ENCODE measurements around the gene DRD1.
"Not testable (repeated sequence)": the region's sequence is repeated elsewhere in the genome, so short reads cannot be mapped to it uniquely, and the experiment has no call there.

DRD1 gene

GRCh38 chr5:175438234-175438857 is 5.6 kb downstream of the DRD1 start:
- DNase-seq (ENCODE audit: low read depth) = no peak
- TF ChIP-seq, protein P1, sequence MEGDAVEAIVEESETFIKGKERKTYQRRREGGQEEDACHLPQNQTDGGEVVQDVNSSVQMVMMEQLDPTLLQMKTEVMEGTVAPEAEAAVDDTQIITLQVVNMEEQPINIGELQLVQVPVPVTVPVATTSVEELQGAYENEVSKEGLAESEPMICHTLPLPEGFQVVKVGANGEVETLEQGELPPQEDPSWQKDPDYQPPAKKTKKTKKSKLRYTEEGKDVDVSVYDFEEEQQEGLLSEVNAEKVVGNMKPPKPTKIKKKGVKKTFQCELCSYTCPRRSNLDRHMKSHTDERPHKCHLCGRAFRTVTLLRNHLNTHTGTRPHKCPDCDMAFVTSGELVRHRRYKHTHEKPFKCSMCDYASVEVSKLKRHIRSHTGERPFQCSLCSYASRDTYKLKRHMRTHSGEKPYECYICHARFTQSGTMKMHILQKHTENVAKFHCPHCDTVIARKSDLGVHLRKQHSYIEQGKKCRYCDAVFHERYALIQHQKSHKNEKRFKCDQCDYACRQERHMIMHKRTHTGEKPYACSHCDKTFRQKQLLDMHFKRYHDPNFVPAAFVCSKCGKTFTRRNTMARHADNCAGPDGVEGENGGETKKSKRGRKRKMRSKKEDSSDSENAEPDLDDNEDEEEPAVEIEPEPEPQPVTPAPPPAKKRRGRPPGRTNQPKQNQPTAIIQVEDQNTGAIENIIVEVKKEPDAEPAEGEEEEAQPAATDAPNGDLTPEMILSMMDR (IDR thresholded peaks at IDR 0.05; ENCODE audit: insufficient read depth, low read depth, low read length, missing control alignments) = no peak

DNA sequence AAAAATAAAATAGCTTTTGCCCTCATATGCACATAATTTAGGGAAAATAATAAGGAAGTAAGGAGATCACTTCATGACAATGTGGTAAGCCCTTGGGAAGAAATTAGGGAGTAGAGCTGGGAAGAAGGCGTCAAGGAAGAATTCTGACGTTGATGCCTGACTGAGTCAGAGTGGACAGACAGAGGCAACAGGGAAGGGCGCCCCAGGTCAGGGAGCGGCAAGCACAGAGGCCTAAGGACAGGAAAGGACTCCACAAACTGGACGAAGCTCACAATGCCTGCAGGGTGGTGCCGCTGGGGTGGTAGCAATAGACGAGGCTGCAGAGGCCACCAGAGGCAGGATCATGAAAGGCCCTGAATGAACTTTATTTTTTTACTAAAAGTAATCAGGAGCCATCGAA is 7.6 kb downstream of the DRD1 start:
- H3K4me3 ChIP-seq (ENCODE audit: low read length) = no peak overlapping the region
- DNase-seq (ENCODE audit: low read depth) = no peak
- TF ChIP-seq, protein P1 (IDR thresholded peaks at IDR 0.05; ENCODE audit: insufficient read depth, low read depth, low read length, missing control alignments) = no peak

More at GRCh38 chr5:175438234-175438857, 5.6 kb downstream of the DRD1 start:
- H3K4me3 ChIP-seq (ENCODE audit: low read length) = no peak overlapping the region

DNA sequence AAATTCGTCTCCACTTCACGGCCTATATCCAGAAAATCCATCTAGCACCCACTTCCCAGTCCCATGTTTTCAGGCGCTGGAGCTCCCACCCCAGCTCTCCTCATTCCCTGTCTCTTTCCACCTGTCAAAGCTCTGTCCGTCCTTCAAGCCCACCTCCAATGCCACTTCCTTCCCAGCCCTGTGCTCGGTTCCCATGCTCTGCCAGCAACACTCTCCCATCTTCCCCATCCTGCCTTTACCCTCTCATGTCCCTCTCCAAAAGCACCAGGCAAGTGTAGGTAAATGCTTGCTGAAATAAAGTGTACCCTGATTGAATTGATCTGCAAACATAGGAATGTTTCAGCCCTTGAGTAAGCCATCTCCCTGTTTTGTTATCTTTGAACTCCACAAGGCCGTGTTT is 9.2 kb downstream of the DRD1 start:
- no peak overlapping the region for H3K4me3 ChIP-seq (ENCODE audit: low read length)
- no peak for DNase-seq (ENCODE audit: low read depth)
- TF ChIP-seq, protein P1 (IDR thresholded peaks at IDR 0.05; ENCODE audit: insufficient read depth, low read depth, low read length, missing control alignments) = no peak

DNA sequence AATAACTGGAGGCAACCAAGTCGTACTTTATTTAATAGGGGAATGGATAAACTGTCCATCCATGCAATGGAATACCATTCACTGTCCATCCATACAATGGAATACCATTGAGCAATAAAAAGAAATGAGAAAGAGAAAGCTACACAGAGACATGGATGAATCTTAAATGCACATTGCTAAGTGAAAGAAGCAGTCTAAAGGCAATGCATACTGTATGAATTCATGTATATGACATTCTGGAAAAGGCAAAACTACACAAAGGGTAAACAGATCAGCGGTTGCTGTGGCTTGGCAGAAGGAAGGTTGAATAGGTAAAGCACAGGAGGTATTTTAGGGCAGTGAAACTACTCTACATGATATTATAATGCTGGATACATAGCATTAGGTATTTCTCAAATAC is 16.2 kb downstream of the DRD1 start:
- no peak for DNase-seq (ENCODE audit: low read depth)
- TF ChIP-seq, protein P1 (IDR thresholded peaks at IDR 0.05; ENCODE audit: insufficient read depth, low read depth, low read length, missing control alignments) = no peak
- no peak overlapping the region for H3K4me3 ChIP-seq (ENCODE audit: low read length)

GRCh38 chr5:175424594-175424993 is 19.4 kb downstream of the DRD1 start:
- not testable (repeated sequence) for H3K4me3 ChIP-seq (ENCODE audit: low read length); DNase-seq (ENCODE audit: low read depth)

DNA sequence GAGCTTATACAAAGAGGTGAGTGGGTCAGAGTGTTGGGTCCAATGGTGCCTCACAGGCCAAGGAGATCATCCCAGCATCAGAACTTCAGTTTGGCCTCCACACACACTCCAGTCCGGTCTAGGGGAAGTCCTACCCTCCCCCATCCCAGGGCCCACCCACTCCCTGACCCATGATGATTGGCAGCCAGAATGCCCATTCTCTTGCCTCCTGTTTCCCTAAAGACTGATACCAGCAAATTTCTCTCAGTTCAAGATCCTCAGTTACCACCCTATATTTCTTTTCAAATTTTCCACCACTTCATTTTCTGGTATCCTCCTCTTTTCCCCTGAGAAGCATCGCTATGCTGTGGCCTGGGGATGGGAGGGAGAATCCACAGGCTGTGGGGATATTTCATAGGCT is 21.9 kb downstream of the DRD1 start:
- DNase-seq (ENCODE audit: low read depth) = no peak
- TF ChIP-seq, protein P1 (IDR thresholded peaks at IDR 0.05; ENCODE audit: insufficient read depth, low read depth, low read length, missing control alignments) = no peak
- no peak overlapping the region for H3K4me3 ChIP-seq (ENCODE audit: low read length)

GRCh38 chr5:175420383-175420782 is 23.6 kb downstream of the DRD1 start:
- TF ChIP-seq, protein P1 (IDR thresholded peaks at IDR 0.05; ENCODE audit: insufficient read depth, low read depth, low read length, missing control alignments) = no peak

More at GRCh38 chr5:175420383-175420782, 23.6 kb downstream of the DRD1 start:
- no peak overlapping the region for H3K4me3 ChIP-seq (ENCODE audit: low read length)
- DNase-seq (ENCODE audit: low read depth) = no peak

Measured in epithelial cell of esophagus (primary cell).